SK-N-SH (cell line): ENCODE measurements around the gene MYEOV.

Experiments used
- CTCF ChIP-seq: fragments of 200-600 bp; sonication (generic); IDR thresholded peaks from 2 replicates; pipeline ENCODE4 v1.6.1; 2017; ENCODE audit warnings: antibody characterized with exemption, mild to moderate bottlenecking, moderate library complexity
- EP300 ChIP-seq, 2 experiments: IDR thresholded peaks; 2 replicates each; pipeline versions ENCODE4 v1.4.0 to v1.6.1; 2012; ENCODE audit warnings: borderline replicate concordance in 1 of 2, low read depth in 1 of 2, low read length in 1 of 2
- EZH2phosphoT487 ChIP-seq: fragments of 200-600 bp; sonication (generic); IDR thresholded peaks from 2 replicates; pipeline ENCODE4 v1.6.1; 2017; ENCODE audit warnings: low read depth, mixed run types, mild to moderate bottlenecking, antibody characterized with exemption, moderate library complexity, borderline replicate concordance
- FOXM1 ChIP-seq: IDR thresholded peaks from 2 replicates; pipeline ENCODE4 v1.4.0; 2012; ENCODE audit warnings: low read depth, mild to moderate bottlenecking
- GABPA ChIP-seq: IDR thresholded peaks from 2 replicates; pipeline ENCODE4 v1.4.0; 2012; ENCODE audit warnings: low read depth, mild to moderate bottlenecking
- MAX ChIP-seq: IDR thresholded peaks from 2 replicates; pipeline ENCODE4 v1.4.0; 2012; ENCODE audit warnings: low read depth
- NRF1 ChIP-seq: IDR thresholded peaks from 2 replicates; pipeline ENCODE4 v1.6.1; 2012; ENCODE audit warnings: low read depth, mild to moderate bottlenecking, low read length
- PBX3 ChIP-seq: IDR thresholded peaks from 2 replicates; pipeline ENCODE4; 2012
- POLR2AphosphoS5 ChIP-seq: IDR thresholded peaks from 2 replicates; pipeline ENCODE4 v1.6.1; 2012; ENCODE audit warnings: low read depth, low read length
- REST ChIP-seq: IDR thresholded peaks from 2 replicates; pipeline ENCODE4 v1.6.1; 2012; ENCODE audit warnings: mild to moderate bottlenecking, low read depth, low read length, moderate library complexity
- TEAD4 ChIP-seq: IDR thresholded peaks from 2 replicates; pipeline ENCODE4 v1.4.0; 2012; ENCODE audit warnings: mild to moderate bottlenecking, borderline replicate concordance; ENCODE audit not compliant: insufficient read depth

GRCh38 chr11:69299023-69299461 lies 5.1 kb downstream of the MYEOV start:
- no peak for TF ChIP-seq NRF1
- no peak for TF ChIP-seq PBX3
- no peak for TF ChIP-seq CTCF
- no peak for TF ChIP-seq POLR2AphosphoS5
- no peak for TF ChIP-seq GABPA
- no peak for TF ChIP-seq FOXM1
- no peak for TF ChIP-seq EP300 (IDR thresholded peaks at IDR 0.05; ENCODE audit: borderline replicate concordance in 1 of 2, low read depth in 1 of 2, low read length in 1 of 2)
- no peak for TF ChIP-seq MAX
- no peak for TF ChIP-seq TEAD4
- no peak for TF ChIP-seq EZH2phosphoT487
- TF ChIP-seq REST = no peak
